HG02973 (cell line): Measurements from ENCODE around the gene PCDHGC5.

Experiments used
- ATAC-seq: cut with Tn5 transposase; IDR thresholded peaks from one replicate; pipeline ENCODE4 v1.9.1; 2021; ENCODE audit warnings: moderate library complexity; ENCODE audit not compliant: unreplicated experiment

PCDHGC5 gene

GRCh38 chr5:141490271-141490670, 1.4 kb downstream of the PCDHGC5 start:
- ATAC-seq = no peak

GRCh38 chr5:141490771-141491170, 1.9 kb downstream of the PCDHGC5 start:
- no peak for ATAC-seq

GRCh38 chr5:141491323-141492167, 2.7 kb downstream of the PCDHGC5 start:
- ATAC-seq = peak; percentile 23

GRCh38 chr5:141492168-141492885, 3.4 kb downstream of the PCDHGC5 start:
- peak; percentile 57 for ATAC-seq

- no peak for ATAC-seq
These were observed 4.9 kb downstream of the PCDHGC5 start for GRCh38 chr5:141493500-141494422.

- no peak for ATAC-seq
These were observed 6.0 kb downstream of the PCDHGC5 start for GRCh38 chr5:141494761-141495452.

GRCh38 chr5:141495453-141495811, 6.6 kb downstream of the PCDHGC5 start:
- ATAC-seq = no peak

GRCh38 chr5:141496038-141496437, 7.2 kb downstream of the PCDHGC5 start:
- ATAC-seq = no peak

GRCh38 chr5:141501761-141502160, 12.9 kb downstream of the PCDHGC5 start:
- ATAC-seq = no peak

- no peak for ATAC-seq
These were observed 14.8 kb downstream of the PCDHGC5 start for GRCh38 chr5:141503681-141504080.

GRCh38 chr5:141504216-141504615, 15.3 kb downstream of the PCDHGC5 start:
- no peak for ATAC-seq

- no peak for ATAC-seq
These were observed 17.7 kb downstream of the PCDHGC5 start for GRCh38 chr5:141506381-141507155.

- peak; percentile 34 for ATAC-seq
These were observed 18.7 kb downstream of the PCDHGC5 start for GRCh38 chr5:141507387-141508091.

GRCh38 chr5:141508440-141508797, 19.5 kb downstream of the PCDHGC5 start:
- no peak for ATAC-seq

GRCh38 chr5:141508798-141509611, 20.1 kb downstream of the PCDHGC5 start:
- ATAC-seq = no peak

GRCh38 chr5:141510160-141510559, 21.3 kb downstream of the PCDHGC5 start:
- ATAC-seq = no peak

GRCh38 chr5:141510850-141511601, 22.1 kb downstream of the PCDHGC5 start:
- no peak for ATAC-seq
